GM18909 (cell line): ENCODE data around the gene MORN1.

Experiments
- ATAC-seq: cut with Tn5 transposase; IDR thresholded peaks from one replicate; pipeline ENCODE4 v1.9.1; 2021; ENCODE audit warnings: mild to moderate bottlenecking; ENCODE audit not compliant: unreplicated experiment, poor library complexity

The MORN1 gene

DNA sequence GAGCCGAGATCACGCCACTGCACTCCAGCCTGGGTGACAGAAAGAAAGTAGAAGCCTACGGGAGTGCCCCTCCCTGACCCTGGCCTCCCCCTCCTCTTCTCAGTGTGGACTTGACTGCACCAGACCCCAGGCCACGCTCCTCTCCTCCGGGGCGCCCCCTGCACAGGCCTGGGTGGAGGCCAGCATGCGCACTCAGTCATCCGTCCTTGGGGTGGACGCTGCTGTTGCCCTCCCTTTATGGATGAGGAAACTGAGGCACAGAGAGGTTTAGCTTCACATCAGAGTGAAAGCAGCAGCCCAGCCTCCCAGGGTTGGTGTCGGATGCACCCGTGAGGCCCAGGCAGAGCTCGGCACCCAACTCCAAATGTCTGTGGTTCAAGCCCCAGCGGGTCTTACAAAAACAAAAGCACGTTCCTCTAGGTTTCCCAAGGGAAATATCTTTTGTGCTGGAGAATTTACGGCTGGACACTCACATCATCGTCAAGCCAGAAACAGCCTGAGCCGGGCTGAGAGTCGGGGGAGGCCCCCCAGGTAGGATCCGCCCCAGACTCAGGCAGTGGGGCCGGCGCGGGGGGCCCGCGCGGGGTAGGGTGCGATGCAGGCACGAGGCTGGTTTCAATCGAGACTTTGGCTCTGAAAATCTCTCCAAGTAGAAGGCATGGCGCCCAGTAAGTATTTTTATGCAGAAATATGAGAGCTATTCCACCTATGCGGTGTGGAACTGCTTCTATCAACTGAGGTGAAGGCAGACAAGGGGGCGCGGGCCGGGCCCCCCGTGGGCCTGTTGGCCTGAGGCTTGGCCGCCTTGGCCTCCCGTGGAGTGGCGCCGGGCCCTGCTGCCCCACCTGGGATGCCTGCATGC, 36.6 kb downstream of the MORN1 start:
- ATAC-seq = no peak

DNA sequence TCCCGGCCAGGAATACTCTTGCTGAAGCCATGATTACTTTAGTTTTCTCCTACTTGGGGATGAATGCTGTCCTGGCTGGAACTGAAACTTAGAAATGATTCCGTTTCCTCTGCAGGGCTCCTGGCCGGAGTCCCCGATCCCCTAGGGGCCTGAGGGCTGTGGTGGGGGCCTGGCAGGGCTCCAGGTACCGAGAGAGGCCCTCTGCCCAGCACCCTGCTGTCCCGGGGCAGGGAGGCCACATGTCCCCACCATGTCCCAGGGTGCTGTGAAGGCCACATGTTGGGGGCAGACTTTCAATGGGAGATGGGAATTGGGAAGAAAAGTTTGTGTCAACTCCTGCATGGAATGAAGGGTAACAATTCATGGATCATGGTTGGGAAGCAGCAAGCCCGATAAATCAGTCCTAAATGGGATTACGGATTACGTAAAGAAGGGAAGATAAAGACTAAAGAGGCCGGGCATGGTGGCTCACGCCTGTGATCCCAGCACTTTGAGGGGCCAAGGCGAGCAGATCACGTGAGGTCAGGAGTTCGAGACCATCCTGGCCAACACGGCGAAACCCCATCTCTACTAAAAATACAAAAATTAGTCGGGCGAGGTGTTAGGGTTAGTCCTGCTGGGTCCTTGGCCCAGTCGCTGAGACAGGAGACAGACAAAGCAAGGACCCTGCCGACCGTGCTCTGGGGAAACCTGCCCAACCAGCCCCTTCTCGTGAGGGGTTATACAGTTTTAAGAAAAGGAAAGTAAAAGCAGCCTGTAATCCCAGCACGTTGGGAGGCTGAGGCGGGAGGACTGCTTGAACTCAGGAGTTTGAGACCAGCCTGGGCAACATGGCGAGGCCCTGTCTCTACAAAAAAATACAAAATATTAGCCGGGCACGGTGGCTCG, 37.6 kb downstream of the MORN1 start:
- ATAC-seq = no peak

DNA sequence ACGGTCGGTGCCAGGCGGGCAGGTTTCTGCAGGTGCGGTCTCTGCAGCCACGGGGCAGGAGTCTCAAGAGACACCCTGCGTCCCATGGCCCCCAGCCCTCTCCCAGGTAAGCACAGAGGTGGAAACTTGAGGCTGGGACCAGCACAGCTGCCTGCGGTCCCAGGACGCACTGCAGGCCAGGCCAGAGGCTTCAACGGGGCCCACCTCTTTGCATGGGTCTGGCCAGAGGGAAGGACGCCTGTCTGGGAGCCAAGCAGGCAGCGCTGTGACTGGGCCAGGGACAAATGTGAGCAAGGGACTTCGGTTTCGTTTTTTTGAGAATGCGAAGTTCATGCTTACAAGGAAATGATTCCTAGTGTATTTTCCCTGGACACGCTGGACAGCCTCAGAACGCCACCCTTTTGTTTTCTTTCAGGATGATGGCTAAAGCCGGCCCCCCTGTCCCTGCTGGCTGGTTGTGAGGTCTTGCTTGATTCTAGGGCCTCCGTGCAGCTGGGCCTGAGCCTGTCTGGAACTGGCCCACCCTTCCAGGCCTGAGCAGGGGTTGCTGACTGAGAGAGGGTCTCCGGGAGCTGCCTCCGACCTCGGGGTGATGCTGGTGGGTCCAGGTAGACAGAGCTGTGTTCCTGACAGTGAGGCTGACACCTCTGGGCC, 38.3 kb downstream of the MORN1 start:
- no peak for ATAC-seq

DNA sequence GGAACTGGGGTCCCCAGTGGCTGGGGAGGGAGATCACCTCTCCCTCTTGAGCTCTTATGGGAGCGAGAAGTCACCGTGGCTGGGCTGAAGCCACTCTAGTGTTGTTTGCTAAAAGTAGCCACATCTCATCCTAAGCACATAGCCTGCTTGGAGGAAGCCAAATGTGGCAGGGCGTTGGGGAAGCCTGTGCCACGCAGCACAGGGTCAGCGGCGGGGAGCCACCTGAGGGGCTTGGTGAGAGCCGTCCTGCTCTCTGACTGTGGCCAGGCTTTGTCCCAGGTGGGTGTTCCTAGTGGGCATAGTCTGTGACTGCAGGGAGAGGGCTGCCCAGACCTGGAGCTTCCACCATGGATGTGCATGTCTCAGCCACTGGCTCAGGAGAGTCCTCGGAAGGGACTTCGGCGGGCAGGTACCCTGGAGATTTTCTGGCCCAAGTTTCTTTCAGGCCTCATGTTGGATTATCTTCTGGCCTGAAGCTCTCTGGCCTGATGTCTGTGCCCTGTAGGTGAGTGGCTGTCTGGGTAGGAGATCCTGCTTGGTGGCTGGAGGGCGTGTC, 38.9 kb downstream of the MORN1 start:
- no peak for ATAC-seq

DNA sequence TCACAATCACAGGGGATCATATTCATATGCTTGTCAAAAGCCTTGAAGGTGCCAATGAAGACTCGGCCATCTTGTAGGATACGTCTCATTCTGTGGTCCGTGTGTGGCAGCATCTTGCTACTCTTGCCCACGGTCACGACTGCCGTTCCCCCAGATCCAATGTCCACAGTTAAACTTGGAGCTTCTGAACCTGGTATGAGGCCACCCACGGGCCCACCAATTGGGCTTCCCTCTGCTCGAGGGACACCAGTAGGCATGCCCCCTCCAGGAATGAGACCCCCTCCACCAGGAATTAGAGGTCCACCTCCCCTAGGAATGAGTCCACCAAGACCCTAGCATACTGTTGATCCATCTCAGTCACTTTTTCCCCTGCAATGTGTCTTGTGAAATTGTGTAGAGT, 39.6 kb downstream of the MORN1 start:
- ATAC-seq = no peak

DNA sequence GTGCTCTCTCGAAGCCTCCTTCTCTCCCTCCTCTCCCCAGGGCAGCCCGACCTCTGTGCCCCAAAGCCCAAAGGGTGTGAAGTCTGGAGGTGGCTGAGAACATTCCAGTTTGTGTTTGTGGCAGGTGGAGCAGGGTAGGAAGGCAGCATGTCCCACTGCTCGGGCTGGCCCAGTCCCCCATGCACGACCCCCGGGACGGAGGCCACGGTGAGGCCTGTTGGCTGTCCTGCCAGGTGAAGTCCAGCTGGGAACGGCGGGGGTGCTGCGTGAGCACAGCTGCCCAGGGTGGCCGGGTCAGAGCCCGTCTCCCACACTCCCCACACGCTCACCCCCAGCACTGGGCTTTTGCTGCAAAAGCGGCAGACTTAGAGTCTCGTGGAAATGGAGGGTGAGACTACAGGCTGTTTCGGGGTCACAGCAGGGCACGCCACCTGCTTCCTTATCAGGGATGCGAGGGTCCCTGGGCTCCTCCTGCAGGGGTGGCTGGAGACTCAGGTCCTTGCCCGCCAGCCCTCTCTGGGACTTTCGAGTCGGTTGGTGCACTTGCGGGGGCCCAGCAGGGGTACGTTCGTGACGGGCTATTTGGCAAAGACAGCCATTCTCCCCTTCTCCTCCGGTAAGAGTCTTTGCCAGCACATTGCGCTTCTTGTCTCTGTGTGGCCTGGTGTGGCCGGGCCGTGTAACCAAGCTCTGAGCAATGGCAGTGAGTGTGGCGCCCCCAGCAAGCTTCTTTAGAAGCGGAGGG, 40.3 kb downstream of the MORN1 start:
- ATAC-seq = no peak

DNA sequence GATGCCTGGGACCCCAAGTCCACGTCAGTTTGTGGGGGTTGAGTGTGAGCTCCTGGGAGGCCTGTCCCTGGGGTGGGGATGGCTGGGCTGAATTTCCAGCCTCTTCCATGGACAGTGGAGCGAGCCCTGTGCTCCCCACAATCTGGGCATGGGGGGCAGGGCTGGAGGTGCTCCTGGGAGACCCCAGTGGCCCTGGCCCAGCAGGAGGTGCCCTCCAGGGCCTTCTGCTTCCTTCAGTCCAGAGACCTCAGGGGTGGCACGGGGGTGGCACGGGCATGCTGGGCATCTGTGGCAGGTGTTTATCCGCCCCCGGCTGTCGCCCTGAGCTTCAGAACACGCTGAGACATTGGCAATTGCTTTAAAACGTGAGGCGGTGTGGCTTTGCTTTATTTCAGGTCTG, 40.9 kb downstream of the MORN1 start:
- ATAC-seq = no peak

DNA sequence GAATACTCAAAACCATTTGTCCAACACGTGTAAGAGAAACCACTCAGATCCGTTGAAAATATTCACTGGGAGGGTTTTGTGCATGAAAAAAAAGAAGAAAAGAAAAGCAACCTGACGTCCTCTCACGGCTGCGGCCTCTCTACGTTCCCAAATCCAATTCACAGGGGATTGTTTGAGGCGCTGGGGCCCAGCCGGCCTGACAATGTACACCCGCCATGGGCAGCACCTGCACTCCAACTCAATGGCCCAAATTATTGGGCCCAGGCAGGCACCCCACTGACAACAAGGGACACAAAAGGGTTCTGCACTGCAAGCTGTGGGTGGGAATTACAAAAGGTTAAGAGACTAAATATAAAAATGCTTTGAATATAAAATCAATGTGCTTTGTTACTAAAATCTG, 41.5 kb downstream of the MORN1 start:
- no peak for ATAC-seq

DNA sequence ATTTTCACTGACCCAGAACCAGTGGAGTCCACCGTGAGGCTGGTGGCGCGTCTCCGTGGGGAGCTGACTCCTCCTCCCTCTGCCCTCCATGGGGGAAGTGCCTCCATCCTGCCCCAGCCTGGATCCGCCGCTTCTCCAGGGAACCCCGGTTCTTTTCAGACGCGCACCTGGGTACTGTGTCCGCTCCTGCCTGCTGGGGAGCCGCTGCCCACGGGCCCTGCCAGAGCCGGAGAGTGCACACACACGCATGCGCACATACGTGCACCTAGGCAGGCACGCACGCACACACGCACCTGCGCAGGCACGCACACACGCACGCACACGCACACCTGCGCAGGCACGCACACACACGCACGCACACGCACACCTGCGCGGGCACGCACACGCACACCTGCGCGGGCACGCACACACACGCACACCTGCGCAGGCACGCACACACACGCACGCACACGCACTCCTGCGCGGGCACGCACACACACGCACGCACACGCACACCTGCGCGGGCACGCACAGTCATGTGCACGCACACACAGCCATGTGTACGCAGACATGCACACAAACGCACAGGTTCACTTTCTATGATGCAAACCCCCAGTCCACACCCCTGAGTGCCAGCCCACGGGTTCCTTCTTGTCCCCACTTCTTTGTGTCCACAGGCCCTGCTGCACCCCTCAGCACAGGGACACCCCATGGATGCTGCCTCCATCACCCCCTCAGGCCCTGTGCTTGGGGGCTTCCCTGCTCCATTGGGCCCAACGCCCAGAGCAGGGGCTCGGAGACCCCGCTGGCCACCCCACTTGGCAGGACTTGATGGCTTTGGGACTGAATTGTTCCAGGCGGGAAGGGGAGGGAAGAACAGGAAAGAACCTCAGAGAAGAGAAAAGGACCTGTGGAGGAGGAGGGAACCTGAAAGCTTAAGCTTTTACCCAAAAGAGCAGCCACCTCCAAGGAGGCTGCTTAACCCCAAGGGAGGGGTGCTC, 42.7 kb downstream of the MORN1 start:
- no peak for ATAC-seq

DNA sequence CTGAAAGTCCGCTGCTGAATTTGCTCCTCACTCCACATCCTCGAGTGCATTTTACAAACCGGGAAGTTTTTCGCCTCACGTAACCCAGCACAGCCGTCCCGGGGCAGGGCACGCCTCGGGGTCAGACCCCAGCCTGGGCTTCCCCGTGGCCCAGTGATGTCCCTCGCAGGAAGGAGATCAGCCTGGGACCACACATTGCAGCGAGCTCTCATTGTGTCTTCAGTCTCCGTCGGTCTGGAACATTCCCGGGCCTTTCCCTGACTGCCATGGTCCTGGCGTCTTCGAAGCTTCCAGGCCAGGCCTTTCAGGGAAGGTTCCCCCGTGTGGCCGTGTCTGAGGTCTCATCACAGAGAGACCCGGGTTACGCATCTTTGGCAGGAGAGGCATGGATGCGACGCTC, 43.5 kb downstream of the MORN1 start:
- ATAC-seq = no peak

DNA sequence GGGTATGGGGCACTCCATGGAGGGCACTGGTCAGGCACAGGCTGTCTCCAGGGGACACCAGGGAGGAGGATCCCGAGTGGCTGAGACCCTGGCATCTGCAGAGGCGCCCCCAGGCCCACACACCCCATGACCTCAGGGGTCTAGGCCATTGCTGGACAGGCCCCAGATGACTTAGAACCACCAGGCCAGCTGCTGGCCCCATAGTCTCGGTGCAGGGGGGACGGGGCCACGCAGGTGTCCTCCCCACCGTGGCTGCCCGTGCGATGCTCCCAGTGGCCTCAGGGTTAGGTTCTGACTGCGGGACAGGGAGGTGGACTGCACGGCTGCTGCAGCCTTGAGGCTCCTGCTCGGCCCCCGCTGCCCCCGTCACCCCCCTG, 44.0 kb downstream of the MORN1 start:
- no peak for ATAC-seq

DNA sequence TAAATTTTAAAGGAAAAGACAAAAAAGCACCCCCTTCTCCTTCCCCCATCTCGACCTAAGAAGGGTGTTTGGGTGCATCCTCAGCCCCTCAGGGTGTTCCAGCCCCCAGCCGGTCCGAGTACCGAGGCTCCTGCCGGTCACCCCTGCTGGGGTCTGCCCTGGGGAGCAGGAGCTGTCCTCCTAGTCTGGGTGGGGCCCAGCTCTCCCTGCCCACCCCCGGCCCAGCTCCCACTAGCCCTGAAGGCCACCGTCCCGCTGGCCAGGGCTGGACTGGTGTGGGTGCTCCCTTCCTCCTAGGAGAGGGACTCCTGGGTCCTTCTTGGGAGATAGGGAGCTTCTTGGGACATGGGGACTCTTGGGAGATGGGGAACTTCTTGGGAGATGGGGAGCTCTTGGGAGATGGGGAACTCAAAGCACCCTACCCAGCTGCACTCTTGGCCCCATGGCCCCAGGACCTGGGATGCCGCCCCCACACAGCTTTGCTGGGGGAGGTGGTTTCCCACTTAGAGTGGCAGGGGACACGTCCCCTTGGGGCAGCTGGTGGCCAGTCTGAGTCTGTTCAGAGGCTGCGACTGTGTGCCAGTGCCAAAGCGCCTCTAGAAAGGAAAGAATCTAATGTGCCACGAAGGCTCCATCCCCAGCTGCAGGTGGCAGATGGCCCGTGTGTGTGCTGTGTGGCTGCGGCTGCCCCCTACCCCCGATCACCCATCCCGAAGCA, 44.5 kb downstream of the MORN1 start:
- no peak for ATAC-seq

DNA sequence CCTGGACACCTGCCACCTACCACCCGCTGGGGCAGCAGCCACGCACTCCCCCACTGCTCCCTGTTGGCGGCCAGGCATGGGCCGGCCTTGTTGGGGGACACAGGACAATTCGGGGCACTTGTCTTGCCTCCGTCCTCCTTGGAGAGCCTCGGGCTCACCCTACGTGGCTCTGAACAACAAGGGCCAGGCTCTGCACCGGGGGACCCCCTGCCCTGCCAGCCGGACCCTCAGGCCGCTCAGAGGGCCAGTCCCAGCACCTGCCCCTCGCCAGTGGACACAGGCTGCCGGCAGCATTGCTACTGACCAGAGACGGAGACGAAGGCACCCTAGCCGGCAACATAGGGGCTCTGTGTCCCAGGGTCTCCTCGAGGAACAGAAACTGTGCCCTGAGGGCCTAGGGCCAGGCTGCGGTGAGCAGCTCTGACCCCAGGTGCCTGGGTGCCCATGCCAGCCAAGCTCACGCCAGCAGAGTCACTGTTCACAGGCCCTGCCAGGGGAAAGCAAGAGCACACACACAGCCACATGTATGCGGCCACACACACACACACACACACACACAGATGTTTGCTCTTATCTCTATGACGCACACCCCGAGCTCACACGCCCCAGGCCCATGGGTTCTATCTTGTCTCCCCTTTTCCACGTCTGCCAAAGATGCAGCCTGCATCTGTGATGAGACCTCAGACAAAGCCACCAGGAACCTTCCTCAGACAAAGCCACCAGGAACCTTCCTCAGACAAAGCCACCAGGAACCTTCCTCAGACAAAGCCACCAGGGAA, 45.9 kb downstream of the MORN1 start:
- no peak for ATAC-seq

DNA sequence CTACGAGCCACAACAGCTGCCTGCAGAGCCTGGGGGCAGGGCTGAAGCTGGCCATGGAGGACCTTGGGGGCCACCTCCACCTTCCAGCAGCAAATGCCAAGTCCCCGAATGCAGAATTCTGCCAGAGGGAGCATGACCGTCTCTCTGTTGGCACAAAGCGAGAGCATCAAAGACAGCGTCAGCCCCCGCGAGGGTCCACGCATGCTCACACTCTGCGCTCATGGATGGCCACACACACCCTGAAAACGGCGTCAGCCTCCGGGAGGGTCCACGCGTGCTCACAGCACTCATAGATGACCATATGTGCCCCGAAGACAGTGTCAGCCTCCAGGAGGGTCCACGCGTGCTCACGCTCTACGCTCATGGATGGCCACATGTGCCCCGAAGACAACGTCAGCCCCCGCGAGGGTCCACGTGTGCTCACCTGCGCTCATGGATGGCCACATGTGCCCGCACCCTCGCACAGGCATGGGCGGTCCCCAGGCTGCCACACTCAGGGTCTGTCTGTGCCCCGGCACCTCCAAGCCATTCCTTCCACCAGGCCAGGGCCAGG, 46.5 kb downstream of the MORN1 start:
- ATAC-seq = no peak

DNA sequence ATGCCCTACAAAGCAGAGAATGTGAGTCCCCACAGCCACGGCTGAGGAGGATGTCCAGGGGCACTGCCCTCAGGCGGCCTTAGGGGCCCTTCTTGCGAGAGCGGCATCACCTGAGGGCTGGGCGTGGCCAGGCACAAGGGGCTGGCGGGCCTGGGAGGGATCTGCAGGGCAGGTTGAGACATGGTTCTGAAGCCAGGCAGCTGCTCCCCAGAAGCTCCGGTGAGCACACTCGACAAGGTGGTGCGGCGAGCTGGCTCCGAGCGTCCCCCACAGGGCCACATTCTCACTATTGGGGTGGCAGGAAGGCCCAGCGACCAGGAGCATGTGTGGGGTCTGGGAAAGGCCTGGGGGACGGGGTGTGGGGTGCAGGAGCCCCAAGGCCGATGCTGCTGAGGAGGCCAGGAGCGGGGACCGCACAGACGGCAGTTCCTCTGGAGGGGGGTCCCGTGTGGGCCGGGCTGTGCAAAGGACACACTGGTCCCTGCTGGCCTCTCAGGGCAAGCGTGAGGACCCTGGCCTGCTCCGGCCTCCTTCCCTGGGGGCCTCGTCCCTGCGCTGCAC, 47.2 kb downstream of the MORN1 start:
- ATAC-seq = no peak

DNA sequence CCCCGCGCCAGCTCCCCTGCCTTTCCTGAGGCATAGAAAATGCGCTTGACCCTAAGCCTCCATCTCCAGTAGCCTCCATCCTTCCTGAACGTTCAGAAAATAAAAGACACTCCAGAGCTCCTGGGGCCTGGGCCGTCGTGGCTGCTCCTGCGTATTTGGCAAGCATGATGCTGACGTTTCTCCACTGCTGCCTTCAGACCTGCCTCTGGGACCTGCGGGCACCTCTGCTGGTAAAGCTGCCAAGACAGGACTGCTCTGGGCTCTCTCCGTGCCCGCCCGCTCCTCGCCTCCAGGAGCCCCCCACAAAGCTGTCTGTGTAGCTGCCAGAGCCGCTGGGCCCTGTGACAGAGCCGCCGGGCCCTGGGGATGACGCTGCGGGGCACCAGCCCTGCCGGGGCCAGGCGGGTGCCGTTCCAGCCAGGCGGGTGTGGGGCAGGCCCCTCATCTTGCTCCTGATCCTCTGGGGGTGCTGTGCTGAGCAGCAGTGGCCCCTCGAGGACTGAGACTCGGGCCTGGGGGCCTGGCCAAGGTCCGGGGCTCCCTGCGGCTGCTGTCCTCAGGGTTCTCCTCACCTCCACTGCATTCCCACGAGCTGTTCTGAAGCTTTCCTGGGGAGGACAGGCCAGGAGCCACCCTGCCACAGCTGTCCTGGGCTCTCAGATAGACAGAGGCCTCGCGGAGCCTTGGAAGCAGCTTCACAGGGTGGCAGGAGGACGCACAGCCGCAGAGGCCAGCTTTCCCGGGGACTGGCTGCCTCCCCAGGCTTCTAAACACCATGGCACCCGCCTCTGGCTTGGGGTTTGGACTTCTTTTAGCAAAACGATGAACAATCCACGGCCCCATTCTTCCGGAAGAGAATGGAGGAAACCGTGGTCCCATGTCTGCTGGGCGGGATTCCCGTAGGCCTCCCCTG, 48.1 kb downstream of the MORN1 start:
- ATAC-seq = no peak
